NCI-H128 (cell line): ENCODE results near the gene ZFHX3.

Experiments
- DNase-seq: peaks from one replicate; lab custom pipeline; 2025; ENCODE audit not compliant: unreplicated experiment; lab: John Stamatoyannopoulos, UW

Gene ZFHX3

DNA sequence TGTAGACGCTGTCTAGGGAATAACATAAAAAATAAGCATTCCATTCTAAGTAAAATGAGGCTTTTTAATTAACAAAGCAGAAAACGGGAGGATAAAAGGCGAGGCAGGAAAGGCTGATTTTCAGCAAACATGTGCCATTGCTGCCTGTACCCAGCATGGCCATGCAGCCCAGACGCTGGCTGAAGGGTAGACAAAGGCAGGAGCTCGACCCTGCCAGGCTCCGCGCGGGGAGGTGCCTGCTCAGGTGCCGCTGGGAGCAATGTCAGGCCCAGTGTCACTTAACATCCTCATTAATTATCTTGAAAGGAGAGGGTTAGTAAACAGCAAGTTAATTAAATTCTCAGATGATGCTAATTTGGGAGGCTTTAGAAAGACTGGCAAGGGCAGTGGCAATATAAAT lies 136.0 kb downstream of the ZFHX3 start:
- DNase-seq = no peak

DNA sequence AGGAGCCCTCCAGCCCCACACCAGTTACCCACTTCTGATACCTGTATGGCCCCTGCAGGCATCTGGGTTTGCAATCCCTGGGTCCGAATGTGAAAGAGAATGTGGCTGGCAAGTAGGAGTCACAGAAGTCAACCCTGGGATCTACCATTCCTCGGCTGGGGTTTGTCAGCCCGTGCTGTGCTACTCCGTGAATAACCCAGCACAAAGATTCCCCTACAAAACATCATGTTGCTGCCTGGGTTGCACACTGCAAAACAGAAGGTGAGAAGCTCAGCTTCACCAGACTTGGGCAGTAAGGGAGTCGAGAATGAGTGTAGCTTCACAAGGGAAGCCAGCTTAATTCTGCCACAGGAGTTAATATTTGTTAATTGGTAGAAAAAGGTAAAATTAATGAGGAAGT lies 137.1 kb downstream of the ZFHX3 start:
- no peak for DNase-seq

DNA sequence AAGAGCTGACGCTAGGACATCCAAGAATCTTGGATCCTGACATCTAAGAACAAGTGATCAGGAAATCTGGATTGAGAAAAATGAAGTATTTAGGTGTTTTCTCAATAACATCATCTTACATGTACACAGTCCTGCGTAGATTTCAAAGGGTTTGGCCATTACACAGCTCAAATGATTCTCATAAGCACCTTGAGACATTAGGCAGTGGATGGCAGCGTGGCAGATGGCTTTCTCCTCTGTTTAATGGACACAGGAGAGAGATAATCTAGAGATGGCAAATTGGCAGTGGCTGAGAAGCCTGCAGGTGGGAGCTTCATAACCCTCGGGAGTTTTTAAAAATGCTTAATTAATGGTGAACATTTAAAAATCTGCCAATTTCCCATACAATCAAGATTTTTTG lies 137.5 kb downstream of the ZFHX3 start:
- DNase-seq = no peak

DNA sequence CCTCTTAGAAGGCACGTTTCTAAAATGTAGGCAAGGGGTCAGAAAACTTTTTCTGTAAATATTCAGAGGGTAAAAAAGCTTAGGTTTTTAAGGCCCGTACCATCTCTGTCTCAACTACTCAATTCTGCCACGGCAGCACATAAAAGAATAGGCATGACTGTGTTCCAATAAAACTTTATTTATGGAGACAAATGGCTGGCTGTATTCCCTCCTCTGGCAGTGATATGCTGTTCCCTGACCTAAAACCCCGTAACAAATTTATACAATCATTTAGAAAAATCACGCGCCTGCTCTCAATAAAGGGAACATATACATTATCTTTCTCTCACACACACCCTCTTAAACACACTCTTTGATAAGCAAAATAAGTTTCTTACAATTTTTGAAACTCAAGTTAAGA lies 138.7 kb downstream of the ZFHX3 start:
- no peak for DNase-seq

DNA sequence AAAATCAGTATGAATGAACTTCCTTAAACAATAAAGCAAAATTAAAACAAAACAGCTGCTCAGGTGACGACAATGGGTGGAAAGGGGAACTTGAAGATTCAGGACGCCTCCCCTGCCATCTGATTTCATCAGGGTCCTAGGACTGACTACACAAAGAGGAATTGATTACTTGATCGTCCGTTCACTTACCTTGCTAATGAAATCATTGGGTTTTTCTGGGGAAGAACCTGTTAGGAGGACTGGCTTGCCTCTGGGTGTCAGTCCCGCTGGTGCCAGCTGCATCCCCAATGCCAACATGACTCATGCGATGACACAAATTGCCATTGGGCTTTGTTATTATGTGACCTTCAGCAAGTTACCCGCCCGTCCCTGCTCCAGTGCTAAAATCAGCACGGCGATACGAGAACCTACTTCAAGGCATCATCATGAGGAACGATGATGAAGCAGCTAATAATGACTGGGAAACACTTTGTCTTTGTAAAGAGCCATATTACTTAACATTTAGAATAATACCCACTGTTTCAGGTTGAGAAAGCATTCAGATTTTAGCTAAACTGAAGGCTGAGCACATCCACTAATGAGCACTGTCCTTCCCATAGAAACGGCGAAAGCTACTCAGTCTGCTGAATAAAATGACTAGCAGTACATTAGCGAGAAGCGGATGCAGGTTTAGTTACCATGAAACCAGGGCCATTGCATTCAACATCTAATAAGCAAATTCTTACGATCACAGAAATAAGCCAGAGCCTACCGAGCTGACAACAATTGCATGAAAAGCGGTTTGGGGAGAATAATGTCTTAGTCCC lies 139.4 kb downstream of the ZFHX3 start:
- DNase-seq = no peak

DNA sequence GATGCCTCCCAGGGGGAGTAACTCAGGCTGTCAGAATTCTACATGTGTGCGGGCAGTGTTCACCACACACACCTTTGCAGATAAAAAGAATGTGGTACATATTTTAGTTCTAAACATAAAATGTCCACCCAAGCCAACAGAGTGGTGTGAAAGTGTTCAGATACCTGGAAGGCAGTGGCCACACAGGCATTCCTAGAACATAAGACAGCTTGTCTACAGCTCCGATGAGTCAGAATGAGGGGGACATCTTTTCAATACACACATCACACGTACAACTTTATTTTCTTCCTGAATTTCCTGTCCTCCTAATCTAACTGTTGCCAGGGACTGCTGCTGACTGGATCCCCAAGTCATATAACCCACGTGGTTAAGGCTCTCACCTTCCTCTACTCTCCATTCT lies 142.3 kb downstream of the ZFHX3 start:
- no peak for DNase-seq

DNA sequence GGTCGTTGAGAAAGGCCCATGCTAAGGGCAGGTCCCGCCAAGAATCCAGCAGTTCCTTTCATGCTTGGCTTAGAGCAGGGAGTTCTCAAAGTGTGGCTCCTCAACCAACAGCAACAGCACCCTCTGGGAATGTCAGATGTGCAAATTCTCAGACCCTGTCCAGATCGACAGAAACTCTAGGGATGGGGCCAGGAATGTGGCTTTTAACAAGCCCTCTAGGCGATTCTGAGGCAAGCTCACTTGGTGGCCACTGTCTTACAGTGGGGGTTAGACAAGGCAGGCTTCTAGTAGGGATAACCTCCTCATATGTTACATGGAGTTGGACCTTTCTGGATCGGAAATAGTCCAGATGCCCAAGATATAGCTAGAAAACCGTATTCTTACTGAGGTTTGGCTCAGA lies 144.8 kb downstream of the ZFHX3 start:
- DNase-seq = no peak

DNA sequence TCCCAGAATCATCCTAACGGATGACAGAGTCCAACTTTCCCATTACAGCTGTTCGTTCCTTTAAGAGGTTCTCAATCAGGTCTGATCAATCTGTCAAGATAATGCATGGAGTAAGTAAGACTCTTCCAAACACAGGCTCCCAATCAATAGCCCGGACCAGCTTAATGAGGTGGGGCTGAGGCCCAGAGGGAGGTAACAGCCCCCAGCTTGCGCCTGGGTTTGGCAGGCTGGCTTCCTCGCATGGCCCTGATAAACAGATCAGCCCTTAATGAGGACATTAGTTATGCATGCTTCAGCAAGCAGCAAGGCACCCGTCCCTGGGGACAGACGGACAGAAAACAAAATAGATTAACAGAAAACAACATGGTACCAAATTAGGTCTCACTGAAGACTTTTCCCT lies 145.7 kb downstream of the ZFHX3 start:
- no peak for DNase-seq

DNA sequence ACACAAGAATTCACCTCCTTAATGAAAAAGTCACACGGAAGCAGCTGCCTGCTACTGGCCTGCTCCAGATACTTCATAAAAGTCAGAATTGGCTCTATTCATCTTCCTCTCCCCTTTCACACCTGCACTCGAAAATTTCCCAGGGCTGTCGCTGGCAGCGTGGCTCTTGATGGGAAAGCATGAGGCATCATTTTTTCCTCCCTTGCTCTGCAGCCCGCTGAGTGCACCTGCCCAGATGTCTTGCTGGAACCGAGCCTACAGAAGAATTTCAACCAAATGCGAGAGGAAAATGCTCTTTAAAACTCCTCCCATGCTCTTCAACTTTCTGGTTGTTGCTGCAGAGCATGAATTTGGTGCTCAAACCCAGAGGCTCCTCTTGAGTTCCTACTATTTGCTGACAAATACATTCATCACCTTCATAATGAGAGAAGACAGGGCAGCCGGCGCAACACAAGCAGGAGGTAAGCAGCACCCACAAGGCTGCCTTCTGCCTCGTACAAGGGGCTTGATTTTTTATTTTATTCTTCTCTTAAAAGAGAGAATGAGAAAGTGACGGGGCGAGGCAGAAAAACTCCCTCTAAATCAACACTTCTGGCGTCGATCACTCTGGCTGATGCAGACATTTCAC lies 146.8 kb downstream of the ZFHX3 start:
- no peak for DNase-seq

DNA sequence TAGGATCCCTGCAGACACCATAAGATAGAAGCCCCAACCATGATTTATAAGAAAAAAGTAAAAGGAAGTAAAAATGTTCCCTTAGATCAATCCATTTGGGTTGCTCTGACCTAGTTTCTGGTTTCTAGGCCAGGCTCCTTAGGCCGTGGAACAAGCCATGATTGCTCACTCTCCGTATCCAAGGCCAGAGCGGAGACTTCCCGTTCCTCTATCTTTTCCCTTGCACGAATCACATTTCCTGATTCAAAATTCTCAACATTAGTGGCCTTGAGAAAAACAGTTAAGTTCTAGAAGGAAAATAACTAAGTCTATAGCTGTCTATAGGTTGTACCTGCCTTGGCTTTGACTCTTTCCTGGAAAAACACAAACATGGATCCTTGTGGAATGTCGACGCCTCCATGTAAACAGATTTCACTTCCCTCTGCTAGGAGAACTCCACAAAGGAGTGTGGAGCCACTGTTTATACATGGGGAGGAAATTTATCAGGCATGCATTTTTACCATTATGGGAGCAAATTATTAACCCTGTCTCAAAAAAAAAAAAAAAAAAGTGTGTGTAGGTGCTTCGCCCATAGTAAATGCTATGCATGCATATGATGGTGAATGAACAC lies 149.6 kb downstream of the ZFHX3 start:
- no peak for DNase-seq

DNA sequence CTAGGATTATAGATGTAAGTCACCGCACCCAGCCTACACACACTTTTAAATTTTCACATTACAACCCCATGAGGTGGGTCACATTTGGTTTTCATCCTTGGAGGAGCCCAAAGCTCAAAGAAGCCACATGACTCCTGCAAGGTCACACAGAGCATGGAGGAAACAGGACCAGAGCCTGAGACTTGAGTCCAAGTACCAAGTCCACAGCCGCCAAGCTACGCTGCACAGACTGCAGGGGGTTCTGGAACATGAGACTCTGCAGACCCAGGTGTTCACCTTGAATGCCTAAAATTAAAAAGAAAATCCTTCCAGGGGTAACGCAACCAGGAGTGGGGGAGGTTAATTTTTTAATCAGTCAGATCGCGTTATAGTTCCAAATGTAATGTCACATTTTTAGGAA lies 150.2 kb downstream of the ZFHX3 start:
- no peak for DNase-seq

DNA sequence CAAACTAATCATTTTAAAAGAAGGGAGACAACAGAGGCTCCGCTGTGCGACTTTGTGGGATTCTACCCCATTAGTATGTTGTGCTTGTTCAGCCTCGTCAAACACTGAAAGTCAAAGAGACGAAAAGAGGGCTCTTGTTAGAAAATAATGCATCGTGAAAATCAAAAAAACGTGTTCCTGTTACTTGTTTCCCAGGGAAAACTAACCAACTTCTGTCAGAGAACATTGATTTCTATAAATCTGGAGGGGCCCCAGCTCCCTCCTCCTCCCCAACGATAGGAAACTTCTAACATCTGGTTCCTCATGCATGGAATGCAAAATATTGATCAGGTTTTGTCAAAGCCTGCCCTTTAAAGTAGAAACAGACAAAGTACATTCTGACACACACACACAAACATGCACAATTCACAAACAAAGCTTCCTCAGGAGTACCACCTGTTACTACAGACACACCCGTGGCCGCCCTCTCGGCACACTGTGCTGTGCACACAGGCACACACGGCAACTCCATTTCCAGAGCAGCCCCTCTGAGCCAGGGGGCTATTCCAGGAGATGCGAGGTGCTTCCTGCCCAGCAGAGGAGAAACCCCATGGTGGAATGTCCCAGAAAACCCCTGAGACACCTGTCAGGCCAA lies 151.3 kb downstream of the ZFHX3 start:
- no peak for DNase-seq

DNA sequence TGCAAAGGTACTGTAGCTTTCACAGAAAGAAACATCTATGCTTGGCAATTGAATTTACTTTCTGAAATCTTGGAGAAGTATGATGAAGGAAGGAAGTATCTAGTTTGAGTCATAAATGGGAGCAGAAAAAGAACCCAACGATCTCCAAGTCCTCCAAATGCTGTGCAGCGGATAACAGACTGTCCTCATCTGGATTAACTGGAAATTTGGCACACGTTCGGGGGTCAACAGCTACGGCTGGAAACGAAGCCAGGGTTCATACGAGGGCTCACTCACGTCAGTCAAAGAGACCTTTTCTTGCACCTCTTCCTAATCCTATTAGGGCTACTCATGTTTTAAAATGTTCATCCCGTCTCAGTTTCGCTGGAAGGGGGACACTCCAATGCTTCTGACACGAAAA lies 152.0 kb downstream of the ZFHX3 start:
- no peak for DNase-seq

DNA sequence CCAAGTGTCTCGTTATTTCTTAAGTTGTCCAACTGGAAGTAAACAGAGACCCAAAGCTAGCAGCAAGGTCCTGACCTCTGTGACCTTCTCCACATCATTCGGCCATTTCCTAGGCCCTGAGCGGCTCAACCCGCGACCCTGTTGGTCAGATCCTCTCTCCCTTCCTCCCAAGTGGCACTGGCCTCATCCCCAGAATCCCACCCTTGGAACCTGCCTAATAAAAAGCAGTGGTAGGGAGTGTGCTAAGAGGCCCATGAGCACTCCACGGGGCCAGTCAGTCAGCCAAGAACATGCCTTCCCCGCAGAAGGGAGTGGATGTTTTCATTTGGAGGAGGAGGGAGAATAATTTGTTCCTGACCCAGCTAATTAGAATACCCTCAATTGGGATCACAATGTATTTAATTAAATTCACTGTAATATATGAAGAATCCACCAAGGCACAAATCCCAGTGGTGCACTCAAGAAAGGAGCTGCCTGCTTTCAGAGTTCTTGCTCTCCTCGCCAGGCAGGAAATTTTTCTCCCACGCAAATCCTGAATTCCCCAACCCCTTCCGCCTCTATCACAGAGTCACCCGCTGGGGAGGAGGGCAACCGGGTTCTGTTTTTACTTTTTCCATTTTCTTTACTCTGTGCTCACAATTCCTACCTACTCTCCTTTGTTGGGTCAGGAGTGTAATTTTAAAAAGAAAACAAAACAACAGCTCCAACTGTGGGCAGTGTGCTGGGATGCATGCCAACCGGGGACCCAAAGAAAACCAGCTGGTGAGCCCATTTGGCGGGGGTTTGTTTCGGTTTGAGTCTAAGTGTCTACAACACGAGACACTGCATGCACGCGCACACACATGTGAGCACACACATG lies 153.4 kb downstream of the ZFHX3 start:
- DNase-seq = no peak

DNA sequence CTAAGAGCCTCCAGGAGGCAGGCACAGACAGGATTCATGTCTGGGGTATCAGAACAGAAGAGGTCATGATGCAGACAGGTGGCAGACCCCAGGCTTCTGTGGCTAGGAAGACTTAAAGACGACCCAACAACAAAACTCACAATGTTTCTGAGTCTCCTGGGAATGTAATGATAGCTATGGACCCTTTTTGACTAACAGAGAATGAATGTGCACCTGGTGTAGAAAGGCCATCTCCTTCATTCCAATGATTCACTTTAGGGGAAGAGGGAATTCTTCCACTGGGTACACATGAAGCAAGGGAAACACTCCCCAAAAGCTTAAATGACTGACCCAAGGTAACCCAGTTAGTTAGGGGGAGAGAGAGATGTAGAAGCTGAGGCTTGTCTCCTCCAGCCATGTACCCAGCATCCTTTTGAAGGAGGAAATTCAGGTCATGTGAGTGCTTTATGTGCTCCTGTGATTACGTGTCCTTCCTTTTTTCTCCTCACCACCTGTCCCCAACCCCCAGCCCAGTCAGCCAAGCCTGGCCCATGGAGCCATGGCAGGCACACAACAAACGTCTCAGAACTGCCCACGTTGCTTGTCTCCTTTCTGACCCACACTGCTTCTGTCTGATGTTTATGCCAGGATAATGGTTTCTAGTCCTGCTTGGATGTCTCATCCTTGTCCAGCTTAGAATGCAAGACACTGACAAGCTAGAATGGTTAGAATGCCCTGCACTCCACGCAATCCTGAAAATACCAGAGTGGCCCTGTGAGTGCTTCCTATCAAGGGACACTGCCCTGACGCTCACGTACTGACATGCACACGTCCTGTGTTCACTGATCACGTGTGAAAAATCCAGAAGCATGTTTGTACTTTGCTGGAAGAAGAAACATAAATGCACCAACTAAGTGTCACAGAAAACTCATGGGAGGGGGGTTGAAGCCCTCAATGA lies 156.4 kb downstream of the ZFHX3 start:
- no peak for DNase-seq

DNA sequence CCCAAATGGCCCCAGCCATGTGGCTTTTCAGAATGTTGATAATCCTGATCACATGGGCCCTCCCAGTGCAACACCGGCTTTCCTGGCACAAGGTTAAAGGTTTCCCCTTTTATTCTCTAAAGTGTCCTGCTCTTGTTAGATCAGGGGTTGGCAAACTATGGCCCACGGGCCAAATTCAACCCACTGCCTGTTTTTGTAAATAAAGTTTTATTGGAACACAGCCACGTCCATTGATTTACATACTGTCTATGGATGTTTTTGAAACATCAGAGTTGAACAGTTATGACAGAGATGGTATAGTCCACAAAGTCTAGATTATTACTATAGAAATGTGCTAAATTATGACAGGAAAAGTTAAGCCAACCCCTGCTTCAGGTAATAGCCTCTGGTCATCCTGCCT lies 157.3 kb downstream of the ZFHX3 start:
- DNase-seq = no peak

DNA sequence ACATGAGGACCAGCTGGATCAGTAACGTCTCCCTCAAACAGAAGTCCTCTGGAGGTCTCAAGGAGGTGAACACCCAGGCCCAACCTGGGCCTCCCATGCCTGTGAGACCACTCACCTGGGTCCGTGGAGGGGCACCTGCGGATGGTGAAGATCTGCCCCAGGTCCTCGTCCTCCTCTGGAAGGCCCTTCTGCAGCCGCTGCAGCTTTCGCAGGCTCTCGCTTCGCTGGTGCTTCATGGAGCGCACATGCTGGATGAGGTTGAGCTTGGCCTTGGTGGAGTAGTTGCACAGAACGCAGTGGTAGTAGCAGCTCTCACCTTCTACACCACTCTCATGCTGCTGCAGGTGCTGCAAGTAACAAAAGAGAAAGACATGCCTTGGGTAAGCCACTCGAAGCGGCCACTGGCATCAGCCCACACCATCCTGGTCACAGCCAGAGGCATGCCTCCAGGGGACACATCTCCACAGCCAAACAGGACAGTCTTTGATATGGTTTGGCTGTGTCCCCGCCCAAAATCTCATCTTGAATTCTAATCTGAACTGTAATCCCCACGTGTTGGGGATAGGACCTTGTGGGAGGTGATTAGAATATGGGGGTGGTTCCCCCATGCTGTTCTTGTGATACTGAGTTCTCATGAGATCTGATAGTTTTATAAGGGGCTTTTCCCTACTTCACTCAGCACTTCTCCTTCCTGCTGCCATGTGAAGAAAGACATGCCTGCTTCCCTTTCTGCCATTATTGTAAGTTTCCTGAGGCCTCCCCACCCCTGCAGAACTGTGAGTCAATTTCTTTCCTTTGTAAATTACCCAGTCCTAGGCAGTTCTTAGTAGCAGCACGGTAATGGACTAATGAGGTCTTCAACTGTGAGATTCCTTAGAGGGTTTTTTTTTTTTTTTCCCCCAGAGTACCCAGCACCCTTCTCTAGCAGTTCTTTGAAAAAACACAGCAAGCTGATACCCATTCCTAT lies 158.0 kb downstream of the ZFHX3 start:
- no peak for DNase-seq

DNA sequence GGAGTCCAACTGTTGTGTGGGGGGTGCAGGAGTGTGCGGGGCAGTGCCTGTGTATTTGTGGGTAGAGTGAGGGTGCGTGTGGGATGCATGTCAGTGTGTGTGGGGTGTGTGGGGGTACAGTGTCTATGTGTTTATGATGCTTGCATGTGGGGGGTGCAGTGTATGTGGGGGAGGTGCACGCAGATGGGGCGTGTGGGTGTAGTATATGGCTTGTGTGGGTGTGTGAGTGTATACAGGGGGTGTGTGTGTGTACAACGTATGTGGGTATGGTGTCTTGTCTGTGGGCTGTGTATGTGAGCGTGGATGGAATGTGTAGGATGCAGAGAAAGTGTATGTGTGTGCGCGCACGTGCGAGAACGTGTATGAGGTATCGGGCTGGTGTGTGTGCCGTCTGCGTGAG lies 160.4 kb downstream of the ZFHX3 start:
- DNase-seq = no peak
